HG02678 (cell line): ENCODE data around the gene CRYBB1.

ENCODE experiments used
- ATAC-seq: cut with Tn5 transposase; IDR thresholded peaks from one replicate; pipeline ENCODE4 v1.9.1; 2021; ENCODE audit warnings: mild to moderate bottlenecking, moderate library complexity; ENCODE audit not compliant: unreplicated experiment

CRYBB1 gene

GRCh38 chr22:26581633-26582168, 36.1 kb downstream of the CRYBB1 start:
- ATAC-seq = no peak

GRCh38 chr22:26581026-26581425, 36.8 kb downstream of the CRYBB1 start:
- ATAC-seq = no peak

- ATAC-seq = no peak
These were observed 37.4 kb downstream of the CRYBB1 start for GRCh38 chr22:26580240-26580962.

GRCh38 chr22:26579331-26579886, 38.4 kb downstream of the CRYBB1 start:
- ATAC-seq = peak; percentile 76

GRCh38 chr22:26577081-26577480, 40.7 kb downstream of the CRYBB1 start:
- ATAC-seq = no peak

- no peak for ATAC-seq
These were observed 41.7 kb downstream of the CRYBB1 start for GRCh38 chr22:26576026-26576680.

- ATAC-seq = no peak
These were observed 43.7 kb downstream of the CRYBB1 start for GRCh38 chr22:26574001-26574723.

GRCh38 chr22:26573026-26573662, 44.7 kb downstream of the CRYBB1 start:
- no peak for ATAC-seq

GRCh38 chr22:26570864-26571525, 46.8 kb downstream of the CRYBB1 start:
- ATAC-seq = no peak

GRCh38 chr22:26570115-26570514, 47.7 kb downstream of the CRYBB1 start:
- no peak for ATAC-seq

- no peak for ATAC-seq
These were observed 49.6 kb downstream of the CRYBB1 start for GRCh38 chr22:26568207-26568706.

- no peak for ATAC-seq
These were observed 50.2 kb downstream of the CRYBB1 start for GRCh38 chr22:26567610-26568009.

GRCh38 chr22:26566994-26567393, 50.8 kb downstream of the CRYBB1 start:
- no peak for ATAC-seq

- no peak for ATAC-seq
These were observed 51.9 kb downstream of the CRYBB1 start for GRCh38 chr22:26565889-26566288.

- no peak for ATAC-seq
These were observed 52.6 kb downstream of the CRYBB1 start for GRCh38 chr22:26565181-26565580.

GRCh38 chr22:26564672-26565071, 53.2 kb downstream of the CRYBB1 start:
- no peak for ATAC-seq

- ATAC-seq = no peak
These were observed 53.6 kb downstream of the CRYBB1 start for GRCh38 chr22:26564181-26564580.

- ATAC-seq = no peak
These were observed 54.8 kb downstream of the CRYBB1 start for GRCh38 chr22:26563022-26563421.

- ATAC-seq = no peak
These were observed 55.9 kb downstream of the CRYBB1 start for GRCh38 chr22:26561756-26562417.
